Stimulated activated CD8-positive, alpha-beta memory T cell treated with anti-CD3 and anti-CD28 coated beads, Interleukin-7, amount 100 ng/mL, for 4 hours (primary cell): ENCODE data around the gene VWA3A.

Experiments
- DNase-seq, 2 donors: peaks; one replicate each; pipeline ENCODE4 v3.0.0-alpha.2; 2020; ENCODE audit warnings: low read depth in 2 of 2

The VWA3A gene

GRCh38 chr16:22203091-22203490 lies 110.8 kb downstream of the VWA3A start:
- no peak for DNase-seq

DNA sequence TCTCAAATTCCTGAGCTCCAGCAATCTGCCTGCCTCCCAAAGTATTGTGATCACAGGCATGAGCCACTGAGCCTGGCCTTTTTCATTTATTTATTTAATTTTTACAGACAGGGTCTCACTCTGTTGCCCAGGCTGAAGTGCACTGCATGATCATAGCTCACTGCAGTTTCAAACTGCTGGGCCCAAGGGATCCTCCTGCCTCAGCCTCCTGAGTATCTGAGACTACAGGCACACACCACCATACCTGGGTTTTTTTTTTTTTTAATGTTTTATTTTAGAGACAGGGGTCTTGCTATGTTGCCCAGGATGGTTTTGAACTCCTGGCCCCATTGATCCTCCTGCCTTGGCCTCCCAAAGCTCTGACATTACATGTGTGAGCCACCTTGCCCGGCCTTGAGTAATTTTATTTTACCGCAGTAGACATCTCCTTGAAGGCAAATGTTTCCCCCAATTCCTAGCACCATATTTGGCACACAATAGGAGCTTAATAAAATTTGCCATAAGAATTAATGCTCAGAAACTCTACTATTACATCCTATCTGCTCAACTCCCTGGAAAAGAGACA lies 111.8 kb downstream of the VWA3A start:
- DNase-seq = no peak

GRCh38 chr16:22205577-22206012 lies 113.3 kb downstream of the VWA3A start:
- no peak for DNase-seq

GRCh38 chr16:22206013-22206841 lies 113.9 kb downstream of the VWA3A start, which contains the start of gene EEF2K:
EEF2K (plus strand) TSS chr16:22206278; CDS start chr16:22225730, 19,452 bp downstream.
- DNase-seq = peak; percentile 58 to 81
